ENCODE data around the gene INF2. TPM values are rescaled to one million over a fixed set of nuclear protein-coding genes. Genes with fewer than 3 reads are reported as not detected.

INF2 gene
- total and polyA plus RNA-seq, 2 experiments from 2014 or later: 36.7 to 75.5 TPM

DNA sequence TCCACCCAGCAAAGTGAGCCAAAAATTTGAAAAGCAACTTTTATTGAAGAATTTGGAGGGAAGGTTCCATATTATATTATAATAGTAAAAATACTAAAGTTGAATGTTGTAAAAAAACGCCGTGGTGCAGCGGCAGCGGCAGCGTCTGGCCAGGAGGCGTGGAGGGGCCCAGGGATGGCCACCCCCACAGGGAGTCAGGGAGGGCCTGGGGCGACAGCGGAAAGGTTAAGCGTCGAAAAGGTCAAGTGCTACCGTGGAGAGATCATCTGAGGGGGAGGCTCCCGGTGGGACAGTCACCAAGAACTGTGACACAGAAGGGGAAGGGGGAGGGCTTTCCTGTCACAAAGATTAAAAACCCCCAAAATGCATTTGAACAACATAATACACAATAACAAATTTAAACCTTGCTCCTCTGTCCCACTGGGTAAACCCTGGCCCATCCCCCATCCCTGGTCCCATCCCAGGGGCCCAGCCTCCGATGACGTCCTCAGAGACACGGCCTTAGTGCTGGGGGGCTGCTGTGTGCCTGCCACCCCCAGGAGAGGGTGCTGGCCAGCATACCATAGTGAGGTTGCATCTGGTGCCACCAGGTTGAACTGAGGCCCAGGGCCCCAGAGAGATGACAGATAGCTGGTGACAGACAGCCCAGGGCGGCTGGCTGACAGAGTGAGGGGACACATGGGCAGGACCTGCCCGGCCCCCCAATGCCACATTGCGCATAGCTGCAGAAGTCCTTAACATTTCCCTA is 80.1 kb downstream of the INF2 start (continued):
- TF ChIP-seq, protein P1, sequence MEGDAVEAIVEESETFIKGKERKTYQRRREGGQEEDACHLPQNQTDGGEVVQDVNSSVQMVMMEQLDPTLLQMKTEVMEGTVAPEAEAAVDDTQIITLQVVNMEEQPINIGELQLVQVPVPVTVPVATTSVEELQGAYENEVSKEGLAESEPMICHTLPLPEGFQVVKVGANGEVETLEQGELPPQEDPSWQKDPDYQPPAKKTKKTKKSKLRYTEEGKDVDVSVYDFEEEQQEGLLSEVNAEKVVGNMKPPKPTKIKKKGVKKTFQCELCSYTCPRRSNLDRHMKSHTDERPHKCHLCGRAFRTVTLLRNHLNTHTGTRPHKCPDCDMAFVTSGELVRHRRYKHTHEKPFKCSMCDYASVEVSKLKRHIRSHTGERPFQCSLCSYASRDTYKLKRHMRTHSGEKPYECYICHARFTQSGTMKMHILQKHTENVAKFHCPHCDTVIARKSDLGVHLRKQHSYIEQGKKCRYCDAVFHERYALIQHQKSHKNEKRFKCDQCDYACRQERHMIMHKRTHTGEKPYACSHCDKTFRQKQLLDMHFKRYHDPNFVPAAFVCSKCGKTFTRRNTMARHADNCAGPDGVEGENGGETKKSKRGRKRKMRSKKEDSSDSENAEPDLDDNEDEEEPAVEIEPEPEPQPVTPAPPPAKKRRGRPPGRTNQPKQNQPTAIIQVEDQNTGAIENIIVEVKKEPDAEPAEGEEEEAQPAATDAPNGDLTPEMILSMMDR (conservative IDR thresholded peaks at IDR 0.05; ENCODE audit: low read depth in 2 of 2): no peak
- TF ChIP-seq, protein P2, sequence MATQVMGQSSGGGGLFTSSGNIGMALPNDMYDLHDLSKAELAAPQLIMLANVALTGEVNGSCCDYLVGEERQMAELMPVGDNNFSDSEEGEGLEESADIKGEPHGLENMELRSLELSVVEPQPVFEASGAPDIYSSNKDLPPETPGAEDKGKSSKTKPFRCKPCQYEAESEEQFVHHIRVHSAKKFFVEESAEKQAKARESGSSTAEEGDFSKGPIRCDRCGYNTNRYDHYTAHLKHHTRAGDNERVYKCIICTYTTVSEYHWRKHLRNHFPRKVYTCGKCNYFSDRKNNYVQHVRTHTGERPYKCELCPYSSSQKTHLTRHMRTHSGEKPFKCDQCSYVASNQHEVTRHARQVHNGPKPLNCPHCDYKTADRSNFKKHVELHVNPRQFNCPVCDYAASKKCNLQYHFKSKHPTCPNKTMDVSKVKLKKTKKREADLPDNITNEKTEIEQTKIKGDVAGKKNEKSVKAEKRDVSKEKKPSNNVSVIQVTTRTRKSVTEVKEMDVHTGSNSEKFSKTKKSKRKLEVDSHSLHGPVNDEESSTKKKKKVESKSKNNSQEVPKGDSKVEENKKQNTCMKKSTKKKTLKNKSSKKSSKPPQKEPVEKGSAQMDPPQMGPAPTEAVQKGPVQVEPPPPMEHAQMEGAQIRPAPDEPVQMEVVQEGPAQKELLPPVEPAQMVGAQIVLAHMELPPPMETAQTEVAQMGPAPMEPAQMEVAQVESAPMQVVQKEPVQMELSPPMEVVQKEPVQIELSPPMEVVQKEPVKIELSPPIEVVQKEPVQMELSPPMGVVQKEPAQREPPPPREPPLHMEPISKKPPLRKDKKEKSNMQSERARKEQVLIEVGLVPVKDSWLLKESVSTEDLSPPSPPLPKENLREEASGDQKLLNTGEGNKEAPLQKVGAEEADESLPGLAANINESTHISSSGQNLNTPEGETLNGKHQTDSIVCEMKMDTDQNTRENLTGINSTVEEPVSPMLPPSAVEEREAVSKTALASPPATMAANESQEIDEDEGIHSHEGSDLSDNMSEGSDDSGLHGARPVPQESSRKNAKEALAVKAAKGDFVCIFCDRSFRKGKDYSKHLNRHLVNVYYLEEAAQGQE (IDR thresholded peaks at IDR 0.05; ENCODE audit: unreplicated experiment): no peak
- TF ChIP-seq POLR2AphosphoS5 (IDR thresholded peaks at IDR 0.05; ENCODE audit: low read depth) (no peak), STAT1 (IDR thresholded peaks at IDR 0.05; ENCODE audit: unreplicated experiment) (no peak), EZH2 (IDR thresholded peaks at IDR 0.05; ENCODE audit: low read depth, unreplicated experiment) (no peak), CREB1 (CRISPR knock-in tag; IDR thresholded peaks at IDR 0.05; ENCODE audit: low read depth) (no peak)

DNA sequence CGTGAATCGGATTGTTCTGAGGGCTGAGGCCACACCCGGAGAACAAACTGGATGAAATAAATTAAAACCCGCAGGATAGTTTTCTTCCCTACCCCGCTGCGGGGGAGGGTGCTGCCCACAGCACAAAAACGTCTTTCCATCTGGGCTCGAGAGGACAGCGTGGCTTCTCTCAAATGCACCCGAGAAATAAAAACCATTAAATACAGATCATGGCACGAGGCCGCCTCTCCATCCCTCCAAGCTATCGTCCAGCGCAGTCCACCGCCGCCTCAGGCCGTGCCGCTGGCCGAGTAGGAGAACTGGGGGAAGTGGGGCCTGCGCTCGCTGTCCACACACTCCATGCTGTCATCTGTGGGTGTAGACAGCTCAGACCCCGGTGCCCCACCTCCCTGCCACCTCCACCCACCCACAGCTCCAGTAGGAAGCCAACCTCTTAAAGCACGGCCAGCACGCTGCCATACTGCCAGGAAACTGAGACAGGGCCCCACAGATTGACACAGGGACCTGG is 80.7 kb downstream of the INF2 start:
- peaks cover 3% of the 10 kb centered on the region for H3K27me3 Mint-ChIP-seq (ENCODE audit: insufficient read depth, low read depth, poor library complexity)
- Histone ChIP-seq H4K20me1 (replicated peaks; ENCODE audit: insufficient read depth) (no peaks in the 10 kb centered on the region), H3K36me3 (ENCODE audit: insufficient read depth) (0 out of 2 replicates have a peak, but pooled peaks cover 5% of the 10 kb centered on the region), H3K27ac (ENCODE audit: low read depth) (no peak overlapping the region), H3K4me2 (no peak overlapping the region), H3F3A (replicated peaks; ENCODE audit: low read depth) (peaks cover 9% of the 10 kb centered on the region; the same call in 1 of the 2 replicates), H2AFZ (no peak overlapping the region), H3K79me2 (replicated peaks; ENCODE audit: insufficient read depth) (no peaks in the 10 kb centered on the region), H3K4me3 (no peak overlapping the region), H3K4me1 (ENCODE audit: insufficient read depth) (peaks cover 11% of the 10 kb centered on the region), H3K27me3 (ENCODE audit: insufficient read depth) (no peaks in the 10 kb centered on the region), H3K9me2 (ENCODE audit: insufficient read depth) (no peaks in the 10 kb centered on the region; the same call in 1 of the 2 replicates)
- H3K27ac Mint-ChIP-seq: no peak overlapping the region
- H3K9me3 Mint-ChIP-seq: peaks cover 12% of the 10 kb centered on the region
- peaks cover 17% of the 10 kb centered on the region for H3K4me1 Mint-ChIP-seq
- peaks cover 51% of the 10 kb centered on the region for H3K36me3 Mint-ChIP-seq (ENCODE audit: low read depth)
- ATAC-seq (no peak), DNase-seq (ENCODE audit: low spot score) (no peak)
- H3K4me3 Mint-ChIP-seq: no peak overlapping the region
- TF ChIP-seq CREB1 (CRISPR knock-in tag; IDR thresholded peaks at IDR 0.05; ENCODE audit: low read depth) (no peak), EZH2 (IDR thresholded peaks at IDR 0.05; ENCODE audit: low read depth, unreplicated experiment) (no peak), ZNF331 (CRISPR knock-in tag; IDR thresholded peaks at IDR 0.05; ENCODE audit: low read depth) (no peak), POLR2AphosphoS5 (IDR thresholded peaks at IDR 0.05; ENCODE audit: low read depth) (no peak), JUNB (IDR thresholded peaks at IDR 0.05; ENCODE audit: unreplicated experiment) (no peak), NANOG (IDR thresholded peaks at IDR 0.05; ENCODE audit: borderline replicate concordance) (no peak)
- TF ChIP-seq, protein P3, sequence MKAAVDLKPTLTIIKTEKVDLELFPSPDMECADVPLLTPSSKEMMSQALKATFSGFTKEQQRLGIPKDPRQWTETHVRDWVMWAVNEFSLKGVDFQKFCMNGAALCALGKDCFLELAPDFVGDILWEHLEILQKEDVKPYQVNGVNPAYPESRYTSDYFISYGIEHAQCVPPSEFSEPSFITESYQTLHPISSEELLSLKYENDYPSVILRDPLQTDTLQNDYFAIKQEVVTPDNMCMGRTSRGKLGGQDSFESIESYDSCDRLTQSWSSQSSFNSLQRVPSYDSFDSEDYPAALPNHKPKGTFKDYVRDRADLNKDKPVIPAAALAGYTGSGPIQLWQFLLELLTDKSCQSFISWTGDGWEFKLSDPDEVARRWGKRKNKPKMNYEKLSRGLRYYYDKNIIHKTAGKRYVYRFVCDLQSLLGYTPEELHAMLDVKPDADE (IDR thresholded peaks at IDR 0.05): no peak
- TF ChIP-seq, protein P2 (IDR thresholded peaks at IDR 0.05; ENCODE audit: unreplicated experiment): no peak
- TF ChIP-seq, protein P1 (conservative IDR thresholded peaks at IDR 0.05; ENCODE audit: low read depth in 2 of 2): no peak
